ENCODE measurements around the gene PDZD2. TPM values are rescaled to one million over a fixed set of nuclear protein-coding genes. Genes with fewer than 3 reads are reported as not detected.

The PDZD2 gene
- total RNA-seq, 1 donor = 0.36 TPM

GRCh38 chr5:31738199-31738598 is 99.3 kb downstream of the PDZD2 start:
- DNase-seq (ENCODE audit: insufficient read length, low spot score, missing footprints) = no peak
- no peaks in the 10 kb centered on the region for H3K9me3 ChIP-seq (ENCODE audit: low read depth, low read length)
- no peak overlapping the region for H2AFZ ChIP-seq (ENCODE audit: low read length)
- no peak overlapping the region for H3K27ac ChIP-seq (ENCODE audit: low read depth, low read length)
- no peak overlapping the region for H3K4me3 ChIP-seq (ENCODE audit: insufficient read depth, low read length)
- no peak overlapping the region for H3K4me2 ChIP-seq (ENCODE audit: insufficient read depth, low read length)
- no peak for TF ChIP-seq CTCF (IDR thresholded peaks at IDR 0.05; ENCODE audit: extremely low read depth, low read depth, low read length)
- no peaks in the 10 kb centered on the region for H3K79me2 ChIP-seq (ENCODE audit: insufficient read depth, low read length)
- H4K20me1 ChIP-seq (ENCODE audit: insufficient read depth, low read length) = no peaks in the 10 kb centered on the region
- no peaks in the 10 kb centered on the region for H3K27me3 ChIP-seq (ENCODE audit: insufficient read depth, low read length)
- H3K4me1 ChIP-seq (ENCODE audit: insufficient read depth, low read length) = no peaks in the 10 kb centered on the region
- no peaks in the 10 kb centered on the region for H3K36me3 ChIP-seq (ENCODE audit: insufficient read depth, low read length)

- no peak overlapping the region for H3K4me2 ChIP-seq (ENCODE audit: insufficient read depth, low read length)
- no peak for DNase-seq (ENCODE audit: insufficient read length, low spot score, missing footprints)
- no peak for TF ChIP-seq CTCF (IDR thresholded peaks at IDR 0.05; ENCODE audit: extremely low read depth, low read depth, low read length)
- no peak overlapping the region for H3K4me3 ChIP-seq (ENCODE audit: insufficient read depth, low read length)
- no peaks in the 10 kb centered on the region for H3K27me3 ChIP-seq (ENCODE audit: insufficient read depth, low read length)
- H3K4me1 ChIP-seq (ENCODE audit: insufficient read depth, low read length) = no peaks in the 10 kb centered on the region
- H2AFZ ChIP-seq (ENCODE audit: low read length) = no peak overlapping the region
- H4K20me1 ChIP-seq (ENCODE audit: insufficient read depth, low read length) = no peaks in the 10 kb centered on the region
- no peaks in the 10 kb centered on the region for H3K36me3 ChIP-seq (ENCODE audit: insufficient read depth, low read length)
- H3K9me3 ChIP-seq (ENCODE audit: low read depth, low read length) = no peaks in the 10 kb centered on the region
- no peak overlapping the region for H3K27ac ChIP-seq (ENCODE audit: low read depth, low read length)
- H3K79me2 ChIP-seq (ENCODE audit: insufficient read depth, low read length) = no peaks in the 10 kb centered on the region
Observed at GRCh38 chr5:31741496-31741895, 102.6 kb downstream of the PDZD2 start.

- Histone ChIP-seq H3K9me3 (ENCODE audit: low read depth, low read length) (no peaks in the 10 kb centered on the region), H3K36me3 (ENCODE audit: insufficient read depth, low read length) (no peaks in the 10 kb centered on the region)
Observed at GRCh38 chr5:31743678-31744077, 104.7 kb downstream of the PDZD2 start.

More at GRCh38 chr5:31743678-31744077, 104.7 kb downstream of the PDZD2 start:
- no peaks in the 10 kb centered on the region for H3K27me3 ChIP-seq (ENCODE audit: insufficient read depth, low read length)
- H3K4me3 ChIP-seq (ENCODE audit: insufficient read depth, low read length) = no peak overlapping the region
- no peak for DNase-seq (ENCODE audit: insufficient read length, low spot score, missing footprints)
- no peaks in the 10 kb centered on the region for H3K4me1 ChIP-seq (ENCODE audit: insufficient read depth, low read length)
- no peaks in the 10 kb centered on the region for H3K79me2 ChIP-seq (ENCODE audit: insufficient read depth, low read length)
- no peak for TF ChIP-seq CTCF (IDR thresholded peaks at IDR 0.05; ENCODE audit: extremely low read depth, low read depth, low read length)
- H4K20me1 ChIP-seq (ENCODE audit: insufficient read depth, low read length) = no peaks in the 10 kb centered on the region
- no peak overlapping the region for H3K27ac ChIP-seq (ENCODE audit: low read depth, low read length)
- no peak overlapping the region for H2AFZ ChIP-seq (ENCODE audit: low read length)
- H3K4me2 ChIP-seq (ENCODE audit: insufficient read depth, low read length) = no peak overlapping the region
